ENCODE measurements around the gene DNAAF6. TPM values are rescaled to one million over a fixed set of nuclear protein-coding genes. Genes with fewer than 3 reads are reported as not detected.
"Not testable (repeated sequence)": the region's sequence is repeated elsewhere in the genome, so short reads cannot be mapped to it uniquely, and the experiment has no call there.

The DNAAF6 gene
- total RNA-seq, 4 donors from 2014 or later: not detected

DNA sequence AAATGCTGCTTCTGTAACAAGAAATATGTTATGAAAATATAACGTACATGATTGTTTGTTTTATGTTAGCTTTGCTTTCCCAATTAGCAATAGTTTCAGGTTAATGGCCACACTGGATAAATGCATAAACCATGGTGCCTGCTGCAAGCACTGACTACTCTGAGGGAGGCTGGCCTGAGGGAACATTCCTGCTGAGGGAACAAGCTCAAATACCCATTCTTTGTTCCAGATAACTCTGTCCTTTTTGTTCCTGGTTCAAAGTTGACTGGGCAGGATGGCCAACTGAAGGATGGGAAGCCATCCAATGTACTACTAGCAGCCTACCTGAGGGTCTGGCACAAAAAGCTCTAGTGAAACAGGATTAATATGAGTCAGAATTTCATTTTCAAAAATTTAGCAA is 37.7 kb upstream of the DNAAF6 start:
- Histone ChIP-seq H3K27me3 (no peaks in the 10 kb centered on the region), H3K4me1 (no peaks in the 10 kb centered on the region), H3K27ac (no peak overlapping the region), H3K9me3 (no peaks in the 10 kb centered on the region), H3K36me3 (no peaks in the 10 kb centered on the region), H3K4me3 (no peak overlapping the region)
- WGBS, 2 donors (ENCODE audit: low coverage in 1 of 2): 71 to 89% methylated on average over 1 of the region's 1 CpG
- intact Hi-C loops (cut with DNase I; ENCODE audit: low total_unique reads): no loop called here
- DNase-seq: no peak
- TF ChIP-seq CTCF (IDR thresholded peaks at IDR 0.05) (no peak), POLR2A (IDR thresholded peaks at IDR 0.05) (no peak)
- in situ Hi-C loops (cut with MboI; ENCODE audit: low pct_ligation_motif_present in 1 of 4, low pct_unique_long_range_greater_than_20kb in 1 of 4, low sequenced_read_pairs in 3 of 4): no loop called here

DNA sequence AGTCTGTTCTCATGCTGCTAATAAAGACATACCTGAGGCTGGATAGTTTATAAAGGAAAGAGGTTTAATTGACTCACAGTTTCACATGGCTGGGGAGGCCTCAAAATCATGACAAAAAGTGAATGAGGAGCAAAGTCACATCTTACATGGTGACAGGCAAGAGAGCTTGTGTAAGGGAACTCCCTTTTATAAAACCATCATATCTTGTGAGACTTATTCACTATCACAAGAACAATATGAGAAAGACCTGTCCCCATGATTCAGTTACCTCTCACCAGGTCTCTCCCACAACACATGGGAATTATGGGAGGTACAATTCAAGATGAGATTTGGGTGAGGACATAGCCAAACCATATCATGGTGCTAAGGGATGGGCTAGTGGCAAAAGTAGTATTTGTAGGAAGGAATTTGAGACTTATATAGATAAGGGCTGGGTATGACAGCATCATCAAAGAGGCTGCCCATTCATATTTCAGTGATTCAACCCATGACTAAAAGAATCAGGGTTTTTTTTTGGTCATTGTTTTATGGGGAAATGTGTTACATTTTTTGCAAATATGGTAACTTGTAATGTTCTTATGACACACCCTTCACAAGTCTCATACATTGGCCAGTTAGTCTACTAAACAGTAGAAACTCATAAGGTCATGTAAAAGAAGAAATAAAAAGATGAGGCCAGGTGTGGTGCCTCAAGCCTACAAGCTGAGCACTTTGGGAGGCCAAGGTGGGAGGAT is 34.9 kb upstream of the DNAAF6 start:
- no peak for DNase-seq
- H3K4me3 ChIP-seq: no peak overlapping the region
- no peaks in the 10 kb centered on the region for H3K4me1 ChIP-seq
- no peaks in the 10 kb centered on the region for H3K27me3 ChIP-seq
- TF ChIP-seq POLR2AphosphoS5 (IDR thresholded peaks at IDR 0.05): no peak
- no peak for TF ChIP-seq EP300 (IDR thresholded peaks at IDR 0.05; ENCODE audit: low read depth)
- no peak for TF ChIP-seq POLR2A (IDR thresholded peaks at IDR 0.05)
- TF ChIP-seq CTCF (IDR thresholded peaks at IDR 0.05): no peak
- H3K27ac ChIP-seq: no peak overlapping the region
- no peaks in the 10 kb centered on the region for H3K36me3 ChIP-seq
- intact Hi-C loops (cut with DNase I; ENCODE audit: low total_unique reads): no loop called here
- no peaks in the 10 kb centered on the region for H3K9me3 ChIP-seq
- in situ Hi-C loops (cut with MboI; ENCODE audit: low pct_ligation_motif_present in 1 of 4, low pct_unique_long_range_greater_than_20kb in 1 of 4, low sequenced_read_pairs in 3 of 4): no loop called here

DNA sequence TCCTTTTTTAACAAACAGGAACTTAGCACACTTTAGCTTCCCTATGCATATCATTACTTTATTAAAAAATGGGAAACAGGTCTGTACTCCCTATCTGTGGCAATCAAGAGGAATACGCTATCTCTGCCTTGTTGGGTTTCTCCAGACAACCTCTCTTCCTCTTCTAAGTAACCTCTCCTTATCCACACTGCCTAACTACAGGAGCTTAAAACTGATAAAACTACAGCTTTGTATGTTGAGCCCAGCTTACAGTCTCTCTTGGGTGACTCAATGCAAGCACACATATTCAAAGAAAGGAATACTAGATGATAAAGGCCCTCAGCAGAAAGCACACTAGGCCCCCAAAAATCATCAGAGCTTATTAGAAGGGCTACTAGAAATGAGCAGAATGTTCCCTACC is 9.1 kb upstream of the DNAAF6 start:
- Histone ChIP-seq H3K9me3 (no peaks in the 10 kb centered on the region), H3K27me3 (no peaks in the 10 kb centered on the region), H3K4me3 (no peak overlapping the region), H3K4me1 (no peaks in the 10 kb centered on the region), H3K27ac (no peak overlapping the region), H3K36me3 (no peaks in the 10 kb centered on the region)
- in situ Hi-C loops (cut with MboI; ENCODE audit: low pct_ligation_motif_present in 1 of 4, low pct_unique_long_range_greater_than_20kb in 1 of 4, low sequenced_read_pairs in 3 of 4) (no loop called here), intact Hi-C loops (cut with DNase I; ENCODE audit: low total_unique reads) (no loop called here)
- DNase-seq: no peak
- TF ChIP-seq CTCF (IDR thresholded peaks at IDR 0.05): no peak
- no peak for TF ChIP-seq EP300 (IDR thresholded peaks at IDR 0.05; ENCODE audit: low read depth)
- TF ChIP-seq POLR2AphosphoS5 (IDR thresholded peaks at IDR 0.05): no peak
- TF ChIP-seq POLR2A (IDR thresholded peaks at IDR 0.05): no peak
- 80 to 85% methylated on average over 1 of the region's 1 CpG for WGBS, 2 donors (ENCODE audit: low coverage in 1 of 2)

DNA sequence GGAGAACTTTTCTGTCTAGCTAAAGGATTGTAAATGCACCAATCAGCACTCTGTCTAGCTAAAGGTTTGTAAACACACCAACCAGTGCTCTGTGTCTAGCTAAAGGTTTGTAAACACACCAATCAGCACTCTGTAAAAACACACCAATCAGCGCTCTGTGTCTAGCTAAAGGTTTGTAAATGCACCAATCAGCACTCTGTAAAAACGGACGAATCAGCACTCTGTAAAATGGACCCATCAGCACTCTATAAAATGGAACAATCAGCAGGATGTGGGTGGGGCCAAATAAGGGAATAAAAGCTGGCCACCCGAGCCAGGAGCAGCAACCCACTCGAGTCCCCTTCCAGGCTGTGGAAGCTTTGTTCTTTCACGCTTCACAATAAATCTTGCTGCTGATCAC is 8.3 kb upstream of the DNAAF6 start:
- 79 to 90% methylated on average over 3 to 6 of the region's 6 CpGs for WGBS, 2 donors (ENCODE audit: low coverage in 1 of 2)
- in situ Hi-C loops (cut with MboI; ENCODE audit: low pct_ligation_motif_present in 1 of 4, low pct_unique_long_range_greater_than_20kb in 1 of 4, low sequenced_read_pairs in 3 of 4); H3K4me1 ChIP-seq; intact Hi-C loops (cut with DNase I; ENCODE audit: low total_unique reads); H3K36me3 ChIP-seq; DNase-seq; H3K27ac ChIP-seq; H3K9me3 ChIP-seq; H3K27me3 ChIP-seq; H3K4me3 ChIP-seq: not testable (repeated sequence)

- no peak overlapping the region for H3K4me3 ChIP-seq
- no peaks in the 10 kb centered on the region for H3K27me3 ChIP-seq
- no peaks in the 10 kb centered on the region for H3K36me3 ChIP-seq
- TF ChIP-seq POLR2A (IDR thresholded peaks at IDR 0.05) (no peak), EP300 (IDR thresholded peaks at IDR 0.05; ENCODE audit: low read depth) (no peak), CTCF (IDR thresholded peaks at IDR 0.05) (no peak), POLR2AphosphoS5 (IDR thresholded peaks at IDR 0.05) (no peak)
- 76 to 90% methylated on average over 3 of the region's 3 CpGs for WGBS, 2 donors (ENCODE audit: low coverage in 1 of 2)
- intact Hi-C loops (cut with DNase I; ENCODE audit: low total_unique reads): no loop called here
- no peak for DNase-seq
- no peaks in the 10 kb centered on the region for H3K9me3 ChIP-seq
- in situ Hi-C loops (cut with MboI; ENCODE audit: low pct_ligation_motif_present in 1 of 4, low pct_unique_long_range_greater_than_20kb in 1 of 4, low sequenced_read_pairs in 3 of 4): no loop called here
- no peaks in the 10 kb centered on the region for H3K4me1 ChIP-seq
- H3K27ac ChIP-seq: no peak overlapping the region
Measured at GRCh38 chrX:107199491-107199890, 6.9 kb upstream of the DNAAF6 start.

All from transverse colon (tissue), 4 donors.